Measurements from ENCODE around the gene SORL1-AS1.

Gene SORL1-AS1

GRCh38 chr11:121408830-121409229, 43.9 kb downstream of the SORL1-AS1 start:
- no peak overlapping the region for H3K4me3 ChIP-seq (ENCODE audit: low read depth, low read length, poor library complexity, severe bottlenecking)
- peak overlapping the region; percentile 80 for H2AFZ ChIP-seq (ENCODE audit: low read length)
- BruUV-seq (replicated peaks) = no TSS peak
- peaks cover 71% of the 10 kb centered on the region for H3K4me1 ChIP-seq (ENCODE audit: insufficient read depth, low read length, poor library complexity, severe bottlenecking)
- ChIA-PET POLR2A (interaction anchor here (0.6 to 5.6 kb wide), 21 partner anchors 9 to 83 kb away, joined by 3 to 104 read pairs (median 5); partner anchors contain the start of genes SORL1 and SORL1-AS1), CTCF (ENCODE audit: unreplicated experiment) (no interaction called here)
- no peak for DNase-seq (ENCODE audit: low spot score)
- intact Hi-C loops (cut with micrococcal nuclease; ENCODE audit: unreplicated experiment) = no loop called here
- H3K9me3 ChIP-seq (ENCODE audit: low read length) = no peaks in the 10 kb centered on the region
- peak overlapping the region; percentile 92 for H3K27ac ChIP-seq (ENCODE audit: low read depth, low read length, poor library complexity, severe bottlenecking)
- no peaks in the 10 kb centered on the region for H3K36me3 ChIP-seq (ENCODE audit: insufficient read depth, low read length)
- TF ChIP-seq EZH2phosphoT487 (IDR thresholded peaks at IDR 0.05; ENCODE audit: borderline replicate concordance, low read depth, low read length) = no peak
- no peak for TF ChIP-seq CTCF (conservative IDR thresholded peaks at IDR 0.05; ENCODE audit: low read length)
- peak overlapping the region; percentile 40 for H3K4me2 ChIP-seq (ENCODE audit: low read length)
- H4K20me1 ChIP-seq (ENCODE audit: insufficient read depth, low read length) = no peaks in the 10 kb centered on the region
- H3K9me2 ChIP-seq (ENCODE audit: insufficient read depth, low read length) = no peaks in the 10 kb centered on the region
- H3K79me2 ChIP-seq (ENCODE audit: insufficient read depth, low read depth, low read length) = no peaks in the 10 kb centered on the region

GRCh38 chr11:121406291-121406690, 46.5 kb downstream of the SORL1-AS1 start:
- ChIA-PET CTCF (ENCODE audit: unreplicated experiment) (interaction anchor here (0.6 to 2.7 kb wide), 6 partner anchors 10 to 113 kb away, joined by 3 to 10 read pairs (median 4); no protein-coding TSS in a partner anchor), POLR2A (interaction anchor here (0.7 to 5.6 kb wide), 20 partner anchors 12 to 83 kb away, joined by 3 to 104 read pairs (median 10); no protein-coding TSS in a partner anchor)
- Histone ChIP-seq H3K36me3 (ENCODE audit: insufficient read depth, low read length) (peaks cover 14% of the 10 kb centered on the region), H3K4me3 (ENCODE audit: low read depth, low read length, poor library complexity, severe bottlenecking) (peak overlapping the region; percentile 56), H3K4me2 (ENCODE audit: low read length) (peak overlapping the region; percentile 76), H2AFZ (ENCODE audit: low read length) (peak overlapping the region; percentile 63), H3K9me3 (ENCODE audit: low read length) (peaks cover 16% of the 10 kb centered on the region), H4K20me1 (ENCODE audit: insufficient read depth, low read length) (no peaks in the 10 kb centered on the region), H3K4me1 (ENCODE audit: insufficient read depth, low read length, poor library complexity, severe bottlenecking) (peaks cover 71% of the 10 kb centered on the region), H3K27ac (ENCODE audit: low read depth, low read length, poor library complexity, severe bottlenecking) (peak overlapping the region; percentile 92), H3K9me2 (ENCODE audit: insufficient read depth, low read length) (no peaks in the 10 kb centered on the region), H3K79me2 (ENCODE audit: insufficient read depth, low read depth, low read length) (no peaks in the 10 kb centered on the region)
- no peak for TF ChIP-seq EZH2phosphoT487 (IDR thresholded peaks at IDR 0.05; ENCODE audit: borderline replicate concordance, low read depth, low read length)
- no peak for TF ChIP-seq CTCF (conservative IDR thresholded peaks at IDR 0.05; ENCODE audit: low read length)
- intact Hi-C loops (cut with micrococcal nuclease; ENCODE audit: unreplicated experiment) = loop anchor here (2.0 kb wide), 1 partner anchor 25 kb away; no protein-coding TSS in a partner anchor
- no TSS peak for BruUV-seq (replicated peaks)
- peak; percentile 75 for DNase-seq (ENCODE audit: low spot score)

- H3K4me2 ChIP-seq (ENCODE audit: low read length) = peak overlapping the region; percentile 76
- H3K27ac ChIP-seq (ENCODE audit: low read depth, low read length, poor library complexity, severe bottlenecking) = peak overlapping the region; percentile 92
- TF ChIP-seq CTCF (conservative IDR thresholded peaks at IDR 0.05; ENCODE audit: low read length) (no peak), EZH2phosphoT487 (IDR thresholded peaks at IDR 0.05; ENCODE audit: borderline replicate concordance, low read depth, low read length) (no peak)
- DNase-seq (ENCODE audit: low spot score) = no peak
- no peak overlapping the region; the same call in 1 of the 2 replicates for H2AFZ ChIP-seq (ENCODE audit: low read length)
- POLR2A ChIA-PET = interaction anchor here (0.7 to 5.6 kb wide), 28 partner anchors 11 to 182 kb away, joined by 3 to 104 read pairs (median 6); no protein-coding TSS in a partner anchor
- H3K4me3 ChIP-seq (ENCODE audit: low read depth, low read length, poor library complexity, severe bottlenecking) = peak overlapping the region; percentile 56
- no peaks in the 10 kb centered on the region for H3K79me2 ChIP-seq (ENCODE audit: insufficient read depth, low read depth, low read length)
- no peaks in the 10 kb centered on the region for H3K9me2 ChIP-seq (ENCODE audit: insufficient read depth, low read length)
- no TSS peak for BruUV-seq (replicated peaks)
- H3K4me1 ChIP-seq (ENCODE audit: insufficient read depth, low read length, poor library complexity, severe bottlenecking) = peaks cover 71% of the 10 kb centered on the region
- H3K9me3 ChIP-seq (ENCODE audit: low read length) = peaks cover 23% of the 10 kb centered on the region
- intact Hi-C loops (cut with micrococcal nuclease; ENCODE audit: unreplicated experiment) = loop anchor here (2.0 kb wide), 1 partner anchor 25 kb away; no protein-coding TSS in a partner anchor
- peaks cover 18% of the 10 kb centered on the region for H3K36me3 ChIP-seq (ENCODE audit: insufficient read depth, low read length)
- no peaks in the 10 kb centered on the region for H4K20me1 ChIP-seq (ENCODE audit: insufficient read depth, low read length)
- CTCF ChIA-PET (ENCODE audit: unreplicated experiment) = interaction anchor here (0.6 to 2.7 kb wide), 6 partner anchors 9 to 114 kb away, joined by 3 to 10 read pairs (median 4); no protein-coding TSS in a partner anchor
These were observed 47.1 kb downstream of the SORL1-AS1 start for GRCh38 chr11:121405646-121406045.
